Measurements from ENCODE around the gene ATN1.

DNA sequence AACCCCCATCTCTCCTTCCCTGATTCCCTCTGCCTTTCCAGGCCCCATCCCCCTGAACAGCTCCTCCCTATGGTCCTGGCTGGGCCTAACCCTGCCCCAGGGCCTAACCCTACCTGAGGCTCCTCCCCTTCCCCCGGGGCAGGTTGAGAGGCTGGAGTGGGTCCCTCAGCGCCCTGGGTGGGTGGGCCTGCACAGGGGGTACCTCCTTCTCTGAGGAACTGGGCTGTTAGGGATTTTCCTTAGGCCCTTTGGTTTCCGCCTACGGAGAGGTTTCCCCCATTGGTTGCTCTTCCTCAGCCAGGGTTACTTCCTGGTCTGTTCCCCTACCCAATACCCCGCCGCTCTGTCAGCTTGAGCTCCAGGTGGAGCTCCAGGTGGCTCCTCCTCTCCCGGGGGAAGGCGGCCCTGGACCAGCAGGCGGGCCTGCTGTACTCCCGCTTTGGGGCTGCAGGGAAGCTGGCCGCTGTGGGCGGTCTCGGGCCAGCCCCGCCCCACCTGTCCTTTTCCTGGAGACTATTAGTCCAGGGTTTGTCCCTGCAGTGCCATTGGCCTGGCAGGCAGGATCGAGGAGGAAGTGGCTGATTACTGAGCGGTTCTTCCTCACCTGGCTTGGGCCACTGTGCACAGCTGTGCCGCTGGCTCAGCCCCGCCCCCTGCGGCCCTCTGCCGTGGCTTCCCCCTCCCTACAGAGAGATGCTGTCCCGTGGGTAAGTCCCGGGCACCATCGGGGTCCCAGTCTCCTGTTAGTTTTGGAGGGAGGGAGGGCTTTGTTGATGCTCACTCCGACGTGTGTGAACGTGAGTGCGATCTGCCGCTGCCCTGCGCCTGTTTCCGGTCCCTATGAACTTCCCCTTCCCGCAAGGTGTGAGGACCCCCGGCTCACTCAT lies 18.5 kb downstream of the ATN1 start:
- no peak for TF ChIP-seq POLR2AphosphoS5 (IDR thresholded peaks at IDR 0.05; ENCODE audit: borderline replicate concordance, low read depth, low read length)
- no peak for TF ChIP-seq EZH2 (IDR thresholded peaks at IDR 0.05)
- no peak for TF ChIP-seq FOXP2 (optimal IDR thresholded peaks at IDR 0.05; ENCODE audit: control extremely low read depth, extremely low read length, insufficient read depth)

Data from SK-N-MC (cell line).